ENCODE results near the gene GJB4. TPM values are rescaled to one million over a fixed set of nuclear protein-coding genes. Genes with fewer than 3 reads are reported as not detected.
"Not testable (repeated sequence)": the region's sequence is repeated elsewhere in the genome, so short reads cannot be mapped to it uniquely, and the experiment has no call there.

Gene GJB4
- total RNA-seq, 1 donor from 2014 or later, result not detected

DNA sequence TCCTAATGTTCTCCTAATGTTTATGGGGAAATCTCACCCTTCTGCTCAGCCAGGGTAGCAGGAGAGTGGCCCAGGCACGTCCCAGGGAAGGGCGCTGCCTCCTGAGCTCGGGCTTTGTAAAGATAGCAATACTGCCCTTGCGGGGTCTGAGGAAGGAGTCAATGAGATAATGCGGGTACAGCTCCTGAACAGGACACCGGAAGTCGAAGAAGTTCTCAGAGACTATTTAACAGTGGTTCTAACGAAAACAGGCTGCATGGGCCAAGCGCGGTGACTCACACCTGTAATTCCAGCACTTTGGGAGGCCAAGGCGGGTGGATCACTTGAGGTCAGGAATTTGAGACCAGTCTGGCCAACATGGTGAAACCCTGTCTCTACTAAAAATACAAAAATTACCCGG lies 22.3 kb upstream of the GJB4 start:
- H3K36me3 Mint-ChIP-seq (ENCODE audit: low read depth); H3K27ac Mint-ChIP-seq; DNase-seq (ENCODE audit: low spot score); H3K27me3 Mint-ChIP-seq (ENCODE audit: low read depth); H3K4me1 Mint-ChIP-seq (ENCODE audit: low read depth); intact Hi-C loops (cut with micrococcal nuclease); H3K9me3 Mint-ChIP-seq; H3K4me3 Mint-ChIP-seq (ENCODE audit: low read depth): not testable (repeated sequence)

DNA sequence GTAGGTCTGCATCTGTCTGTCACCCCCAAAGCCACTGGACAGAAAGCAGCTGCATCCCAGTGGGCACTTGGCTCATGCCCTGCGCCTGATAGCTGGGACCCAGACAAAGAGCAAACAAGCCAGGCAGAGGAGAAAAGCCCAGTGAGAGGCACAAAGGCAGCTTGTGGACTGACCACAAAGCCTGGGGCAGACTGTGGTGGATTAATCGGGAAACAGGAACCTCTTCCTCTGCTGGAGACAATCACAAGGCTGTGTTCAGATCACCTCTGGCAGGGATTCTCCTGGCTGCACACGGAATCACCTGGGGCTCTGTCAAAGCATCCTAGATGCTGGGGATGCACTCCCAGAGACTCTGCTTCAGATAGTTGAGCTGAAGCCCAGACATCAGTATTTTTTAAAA lies 19.9 kb upstream of the GJB4 start:
- H3K4me3 Mint-ChIP-seq (ENCODE audit: low read depth), result no peak overlapping the region
- H3K27me3 Mint-ChIP-seq (ENCODE audit: low read depth), result peaks cover 6% of the 10 kb centered on the region
- H3K9me3 Mint-ChIP-seq, result no peaks in the 10 kb centered on the region
- H3K36me3 Mint-ChIP-seq (ENCODE audit: low read depth), result no peaks in the 10 kb centered on the region
- no peak for DNase-seq (ENCODE audit: low spot score)
- intact Hi-C loops (cut with micrococcal nuclease), result loop anchor here (5.0 kb wide), 1 partner anchor 277 kb away; no protein-coding TSS in a partner anchor
- H3K4me1 Mint-ChIP-seq (ENCODE audit: low read depth), result no peaks in the 10 kb centered on the region
- no peak overlapping the region for H3K27ac Mint-ChIP-seq

DNA sequence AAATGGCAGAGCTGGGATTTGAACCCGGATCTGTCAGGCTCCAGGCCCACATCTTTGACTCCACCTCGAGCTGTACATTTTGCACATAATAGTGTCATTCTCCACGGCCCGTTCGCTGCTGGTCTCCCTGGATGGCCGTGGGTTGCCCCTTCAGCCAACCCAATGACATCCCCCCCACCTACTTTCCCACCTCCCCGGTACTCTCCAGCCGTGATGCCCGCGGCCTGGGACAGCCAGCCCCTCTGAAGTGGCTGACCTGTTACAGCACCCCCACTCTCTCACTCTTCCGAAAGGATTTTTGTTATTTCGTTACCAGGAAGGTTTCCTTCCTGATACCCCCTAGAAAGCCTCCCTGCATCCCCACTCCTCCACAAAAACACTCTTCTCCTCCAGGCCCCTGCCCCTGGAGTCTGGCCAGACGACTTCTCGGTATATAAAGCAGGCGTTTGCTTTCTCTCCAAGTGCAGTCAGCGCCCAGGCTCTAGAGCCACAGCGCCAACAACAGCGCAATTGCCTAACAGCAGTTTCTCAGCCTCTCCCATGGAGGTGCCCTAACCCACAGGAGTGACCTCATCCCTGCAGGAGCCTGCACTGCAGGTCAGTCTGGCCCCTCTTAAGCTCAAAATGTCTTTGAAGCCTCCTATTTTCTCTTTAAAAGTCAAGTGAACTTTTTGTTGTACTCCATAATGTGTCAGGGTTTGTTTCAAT lies 19.2 kb upstream of the GJB4 start:
- H3K27me3 Mint-ChIP-seq (ENCODE audit: low read depth), result peaks cover 6% of the 10 kb centered on the region
- no peak overlapping the region for H3K4me3 Mint-ChIP-seq (ENCODE audit: low read depth)
- no peaks in the 10 kb centered on the region for H3K9me3 Mint-ChIP-seq
- intact Hi-C loops (cut with micrococcal nuclease), result loop anchor here (5.0 kb wide), 1 partner anchor 278 kb away; no protein-coding TSS in a partner anchor
- H3K27ac Mint-ChIP-seq, result no peak overlapping the region
- DNase-seq (ENCODE audit: low spot score), result no peak
- no peaks in the 10 kb centered on the region for H3K4me1 Mint-ChIP-seq (ENCODE audit: low read depth)
- no peaks in the 10 kb centered on the region for H3K36me3 Mint-ChIP-seq (ENCODE audit: low read depth)

DNA sequence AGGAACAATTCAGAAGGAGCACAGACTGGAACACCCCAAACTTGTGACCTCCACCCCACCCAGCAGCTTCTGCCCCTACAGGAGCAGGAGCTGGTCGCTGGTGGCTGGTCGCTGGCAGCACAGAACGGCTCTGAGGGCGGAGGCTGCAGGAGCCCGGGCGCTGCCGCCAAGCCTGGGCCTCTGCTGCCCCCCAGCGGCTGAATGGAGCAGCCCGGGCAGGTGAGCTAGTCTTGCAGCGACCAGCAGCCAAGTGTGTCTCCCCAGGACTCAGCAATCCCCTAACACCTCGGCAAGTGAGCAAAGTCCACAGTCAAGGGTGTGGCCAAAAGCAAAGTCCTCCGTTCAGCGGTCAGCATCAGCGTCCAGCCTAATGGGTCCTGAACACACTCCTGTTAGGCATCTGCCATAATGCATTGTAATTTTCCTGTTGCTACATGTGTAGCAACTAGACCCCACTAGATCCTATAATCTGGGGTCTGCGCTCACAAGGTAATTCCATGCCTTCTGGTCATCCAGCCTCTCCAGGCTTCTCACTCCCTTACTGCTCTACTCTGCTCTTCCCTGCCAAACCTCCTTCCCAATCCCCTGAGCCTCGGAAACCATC lies 16.8 kb upstream of the GJB4 start:
- no peaks in the 10 kb centered on the region for H3K4me1 Mint-ChIP-seq (ENCODE audit: low read depth)
- H3K27ac Mint-ChIP-seq, result no peak overlapping the region
- no peaks in the 10 kb centered on the region for H3K36me3 Mint-ChIP-seq (ENCODE audit: low read depth)
- peaks cover 6% of the 10 kb centered on the region for H3K27me3 Mint-ChIP-seq (ENCODE audit: low read depth)
- intact Hi-C loops (cut with micrococcal nuclease), result loop anchor here (5.0 kb wide), 1 partner anchor 280 kb away; no protein-coding TSS in a partner anchor
- peak; percentile 61 for DNase-seq (ENCODE audit: low spot score)
- no peak overlapping the region for H3K4me3 Mint-ChIP-seq (ENCODE audit: low read depth)
- H3K9me3 Mint-ChIP-seq, result no peaks in the 10 kb centered on the region

DNA sequence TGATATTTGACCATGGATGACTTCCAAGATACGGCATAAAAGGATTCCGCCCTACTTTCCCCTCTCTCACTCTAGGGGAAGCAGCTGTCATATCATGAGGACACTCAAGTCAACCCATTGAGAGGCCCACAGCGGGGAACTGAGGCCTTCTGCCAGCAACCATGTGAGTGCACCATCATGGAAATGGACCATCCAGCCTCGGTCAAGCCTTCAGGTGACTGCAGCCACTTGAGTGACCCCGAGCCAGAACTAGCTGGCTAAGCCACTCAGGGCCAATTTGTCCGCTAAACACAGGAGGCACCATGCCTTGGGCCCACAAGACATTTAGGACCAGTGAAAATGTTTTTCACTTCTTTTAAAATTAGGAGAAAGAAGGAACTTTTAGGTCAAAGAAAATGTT lies 15.8 kb upstream of the GJB4 start:
- intact Hi-C loops (cut with micrococcal nuclease), result loop anchor here (5.0 kb wide), 1 partner anchor 281 kb away; no protein-coding TSS in a partner anchor
- no peak overlapping the region for H3K27ac Mint-ChIP-seq
- no peaks in the 10 kb centered on the region for H3K9me3 Mint-ChIP-seq

DNA sequence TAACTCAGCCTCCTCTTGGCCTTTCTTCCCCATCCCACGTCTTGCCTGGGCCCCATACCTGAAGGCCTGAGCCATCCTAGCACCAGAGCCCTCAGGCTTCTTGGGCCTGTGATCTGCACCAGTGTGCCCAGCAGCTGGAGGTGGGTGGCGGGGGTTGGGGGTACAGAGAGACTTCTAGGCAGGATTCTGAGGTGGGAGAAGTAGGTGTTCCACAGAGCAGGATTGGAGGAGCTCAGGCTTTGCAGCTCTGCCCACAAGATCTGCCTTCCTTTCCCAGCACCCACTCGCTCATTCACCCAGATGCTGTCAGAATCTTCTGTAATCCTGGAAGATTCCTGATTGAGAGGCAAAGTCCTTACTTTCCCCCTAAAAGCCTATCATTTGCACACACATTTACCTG lies 14.7 kb upstream of the GJB4 start:
- H3K36me3 Mint-ChIP-seq (ENCODE audit: low read depth), result no peaks in the 10 kb centered on the region
- intact Hi-C loops (cut with micrococcal nuclease), result loop anchor here (5.0 kb wide), 1 partner anchor 283 kb away; no protein-coding TSS in a partner anchor
- peaks cover 6% of the 10 kb centered on the region for H3K27me3 Mint-ChIP-seq (ENCODE audit: low read depth)
- H3K4me3 Mint-ChIP-seq (ENCODE audit: low read depth), result no peak overlapping the region
- no peaks in the 10 kb centered on the region for H3K4me1 Mint-ChIP-seq (ENCODE audit: low read depth)
- no peak overlapping the region for H3K27ac Mint-ChIP-seq
- no peaks in the 10 kb centered on the region for H3K9me3 Mint-ChIP-seq
- no peak for DNase-seq (ENCODE audit: low spot score)

More for the DNA sequence above, 15.8 kb upstream of the GJB4 start:
- Mint-ChIP-seq H3K4me3 (ENCODE audit: low read depth) (no peak overlapping the region), H3K4me1 (ENCODE audit: low read depth) (no peaks in the 10 kb centered on the region), H3K27me3 (ENCODE audit: low read depth) (peaks cover 6% of the 10 kb centered on the region), H3K36me3 (ENCODE audit: low read depth) (no peaks in the 10 kb centered on the region)
- DNase-seq (ENCODE audit: low spot score), result no peak

DNA sequence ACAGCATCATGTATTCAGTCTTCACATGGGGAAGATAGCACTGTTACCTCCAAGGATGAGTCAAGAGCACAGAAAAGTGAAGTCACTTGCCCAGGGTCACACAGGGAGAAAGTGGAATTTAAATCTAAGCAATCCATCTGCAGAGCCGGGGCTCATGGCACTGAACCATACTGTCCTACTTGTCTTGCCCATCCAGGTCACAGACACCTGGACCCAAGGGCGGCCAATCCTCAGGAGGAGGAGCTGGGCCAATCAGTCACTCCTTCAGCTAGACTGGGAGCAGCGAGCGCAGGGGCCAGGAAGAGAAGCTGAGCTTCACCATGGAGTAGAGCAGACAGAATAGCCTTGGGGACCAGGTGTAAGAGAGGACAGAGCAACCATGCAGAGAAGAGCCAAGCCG lies 13.9 kb upstream of the GJB4 start:
- H3K9me3 Mint-ChIP-seq, result no peaks in the 10 kb centered on the region
- intact Hi-C loops (cut with micrococcal nuclease), result no loop called here
- peaks cover 3% of the 10 kb centered on the region for H3K27me3 Mint-ChIP-seq (ENCODE audit: low read depth)
- H3K4me1 Mint-ChIP-seq (ENCODE audit: low read depth), result no peaks in the 10 kb centered on the region
- no peak for DNase-seq (ENCODE audit: low spot score)
- H3K36me3 Mint-ChIP-seq (ENCODE audit: low read depth), result no peaks in the 10 kb centered on the region
- H3K27ac Mint-ChIP-seq, result no peak overlapping the region
- no peak overlapping the region for H3K4me3 Mint-ChIP-seq (ENCODE audit: low read depth)

DNA sequence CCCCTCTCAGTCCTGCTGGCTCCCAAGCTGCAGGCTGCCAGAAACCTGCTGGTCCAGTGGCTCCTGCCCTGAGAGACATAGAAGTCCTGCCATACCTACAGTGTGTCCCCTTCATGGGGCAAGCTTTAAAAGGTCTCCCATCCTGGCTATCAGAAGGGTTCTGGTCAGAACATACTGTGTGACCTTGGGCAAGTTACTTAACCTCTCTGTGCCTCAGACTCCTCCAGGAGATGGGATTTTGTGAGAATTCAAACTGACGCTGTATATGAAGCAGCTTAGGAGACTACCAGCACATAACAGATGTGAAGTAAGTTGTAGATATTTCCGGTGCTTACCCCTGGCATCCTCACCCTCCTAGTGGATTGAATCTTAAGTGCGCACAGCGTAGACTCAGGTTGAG lies 13.4 kb upstream of the GJB4 start:
- no peak for DNase-seq (ENCODE audit: low spot score)
- peaks cover 3% of the 10 kb centered on the region for H3K27me3 Mint-ChIP-seq (ENCODE audit: low read depth)
- intact Hi-C loops (cut with micrococcal nuclease), result no loop called here
- H3K9me3 Mint-ChIP-seq, result no peaks in the 10 kb centered on the region
- H3K4me3 Mint-ChIP-seq (ENCODE audit: low read depth), result no peak overlapping the region
- no peaks in the 10 kb centered on the region for H3K4me1 Mint-ChIP-seq (ENCODE audit: low read depth)
- H3K36me3 Mint-ChIP-seq (ENCODE audit: low read depth), result no peaks in the 10 kb centered on the region
- no peak overlapping the region for H3K27ac Mint-ChIP-seq

DNA sequence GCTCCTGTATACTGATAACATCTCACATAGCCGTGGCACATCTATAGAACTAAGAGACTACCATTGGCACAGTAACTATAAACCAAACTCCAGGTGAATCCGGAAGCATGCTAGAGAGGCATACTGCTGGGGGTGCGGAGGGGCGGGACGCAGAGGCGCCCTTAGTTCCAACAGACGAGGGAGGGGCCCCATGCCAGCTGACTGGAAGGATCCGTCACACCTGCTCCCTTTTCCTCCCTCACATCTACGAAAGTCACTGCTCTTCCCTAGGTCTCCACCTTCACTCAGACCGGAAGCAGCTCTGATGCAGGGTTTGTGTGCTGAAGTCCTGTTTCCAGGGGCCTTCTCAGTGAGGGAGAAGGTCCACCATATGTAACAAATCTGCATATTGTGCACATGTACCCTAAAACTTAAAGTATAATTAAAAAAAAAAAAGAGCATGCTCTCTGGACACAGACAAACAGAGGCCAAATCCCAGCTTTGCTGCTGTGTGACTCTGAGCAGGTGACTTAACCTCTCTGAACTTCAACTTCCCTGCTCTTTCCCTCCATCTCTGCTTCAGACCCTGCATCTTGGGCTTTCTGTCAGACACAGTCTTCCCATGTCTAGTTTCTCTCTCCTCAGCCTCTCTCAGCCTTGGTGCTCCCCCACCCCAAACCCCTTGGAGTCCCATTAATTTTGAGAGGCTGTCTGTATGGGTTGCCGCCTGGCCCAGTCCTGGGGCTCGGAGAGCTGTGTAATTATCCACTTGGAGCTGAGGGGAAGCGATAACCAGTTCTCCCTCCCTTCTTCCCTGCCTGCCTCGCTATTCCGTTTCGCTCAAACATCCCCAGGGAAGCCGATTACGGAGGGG lies 12.5 kb upstream of the GJB4 start:
- Mint-ChIP-seq H3K27ac (no peak overlapping the region), H3K9me3 (no peaks in the 10 kb centered on the region), H3K36me3 (ENCODE audit: low read depth) (no peaks in the 10 kb centered on the region), H3K27me3 (ENCODE audit: low read depth) (peaks cover 3% of the 10 kb centered on the region), H3K4me1 (ENCODE audit: low read depth) (no peaks in the 10 kb centered on the region), H3K4me3 (ENCODE audit: low read depth) (no peak overlapping the region)
- no peak for DNase-seq (ENCODE audit: low spot score)
- intact Hi-C loops (cut with micrococcal nuclease), result no loop called here

DNA sequence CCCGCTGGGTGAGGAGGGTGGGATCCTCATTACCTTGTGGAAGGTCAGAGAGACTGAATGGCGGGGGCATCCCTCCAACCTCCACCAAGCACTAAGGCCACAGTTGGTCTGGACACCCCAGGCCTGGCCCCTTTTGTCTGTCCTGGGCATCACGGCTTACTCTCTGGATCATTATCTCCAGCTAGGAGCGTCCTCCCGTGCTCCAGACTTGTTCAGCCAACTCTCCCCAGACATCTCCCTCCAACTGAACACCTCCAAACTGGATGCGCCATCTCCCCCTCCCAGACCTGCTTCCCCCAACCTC lies 11.9 kb upstream of the GJB4 start:
- no peak overlapping the region for H3K4me3 Mint-ChIP-seq (ENCODE audit: low read depth)
- no peaks in the 10 kb centered on the region for H3K9me3 Mint-ChIP-seq
- intact Hi-C loops (cut with micrococcal nuclease), result no loop called here
- H3K36me3 Mint-ChIP-seq (ENCODE audit: low read depth), result no peaks in the 10 kb centered on the region
- H3K27ac Mint-ChIP-seq, result no peak overlapping the region
- no peak for DNase-seq (ENCODE audit: low spot score)
- H3K4me1 Mint-ChIP-seq (ENCODE audit: low read depth), result no peaks in the 10 kb centered on the region
- H3K27me3 Mint-ChIP-seq (ENCODE audit: low read depth), result no peaks in the 10 kb centered on the region

DNA sequence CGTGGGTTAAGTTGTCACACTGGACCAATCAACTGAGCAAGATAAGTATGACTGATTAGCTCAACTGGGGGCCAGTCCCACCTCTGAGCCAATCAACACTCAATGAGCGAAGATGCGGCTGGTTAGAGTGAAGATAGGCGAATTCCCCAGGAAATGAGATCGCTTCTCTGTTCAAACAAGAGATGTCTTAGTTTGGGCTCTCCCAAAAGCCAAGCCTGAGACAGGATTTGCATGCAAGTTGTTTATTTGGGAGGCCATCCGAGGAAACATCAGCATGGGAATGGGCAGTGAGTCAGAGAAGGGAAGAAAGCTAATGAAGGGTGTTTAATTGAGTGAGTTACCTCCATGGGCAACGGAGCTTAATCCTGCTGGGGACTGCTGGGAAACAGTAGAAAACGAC lies 9.5 kb upstream of the GJB4 start:
- DNase-seq (ENCODE audit: low spot score), result no peak

DNA sequence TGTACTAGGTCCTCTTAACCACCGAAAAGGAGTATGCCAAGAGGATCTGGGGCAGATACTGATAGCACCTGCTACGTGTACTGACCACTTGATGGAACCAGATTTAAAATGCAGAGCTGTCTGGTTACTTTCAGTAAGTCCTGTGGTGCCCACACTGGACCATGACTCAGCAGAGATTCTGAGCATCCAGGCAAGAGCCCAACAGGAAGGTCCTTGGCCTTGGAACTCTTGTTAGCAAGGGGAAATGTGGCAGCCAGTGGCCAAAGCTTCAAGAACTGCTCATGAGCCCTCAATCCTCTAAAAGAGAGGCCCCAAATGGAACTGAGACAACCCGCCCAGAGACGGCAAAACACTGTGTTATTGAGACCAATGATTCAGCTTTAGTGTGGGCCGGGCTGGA lies 8.9 kb upstream of the GJB4 start:
- no peak for DNase-seq (ENCODE audit: low spot score)
- Mint-ChIP-seq H3K27me3 (ENCODE audit: low read depth) (peaks cover 3% of the 10 kb centered on the region), H3K27ac (no peak overlapping the region), H3K4me3 (ENCODE audit: low read depth) (no peak overlapping the region), H3K36me3 (ENCODE audit: low read depth) (no peaks in the 10 kb centered on the region), H3K4me1 (ENCODE audit: low read depth) (no peaks in the 10 kb centered on the region), H3K9me3 (no peaks in the 10 kb centered on the region)
- intact Hi-C loops (cut with micrococcal nuclease), result no loop called here

More for the DNA sequence above, 9.5 kb upstream of the GJB4 start:
- Mint-ChIP-seq H3K27ac (no peak overlapping the region), H3K9me3 (no peaks in the 10 kb centered on the region), H3K27me3 (ENCODE audit: low read depth) (peaks cover 3% of the 10 kb centered on the region), H3K36me3 (ENCODE audit: low read depth) (no peaks in the 10 kb centered on the region), H3K4me3 (ENCODE audit: low read depth) (no peak overlapping the region), H3K4me1 (ENCODE audit: low read depth) (no peaks in the 10 kb centered on the region)
- intact Hi-C loops (cut with micrococcal nuclease), result no loop called here

DNA sequence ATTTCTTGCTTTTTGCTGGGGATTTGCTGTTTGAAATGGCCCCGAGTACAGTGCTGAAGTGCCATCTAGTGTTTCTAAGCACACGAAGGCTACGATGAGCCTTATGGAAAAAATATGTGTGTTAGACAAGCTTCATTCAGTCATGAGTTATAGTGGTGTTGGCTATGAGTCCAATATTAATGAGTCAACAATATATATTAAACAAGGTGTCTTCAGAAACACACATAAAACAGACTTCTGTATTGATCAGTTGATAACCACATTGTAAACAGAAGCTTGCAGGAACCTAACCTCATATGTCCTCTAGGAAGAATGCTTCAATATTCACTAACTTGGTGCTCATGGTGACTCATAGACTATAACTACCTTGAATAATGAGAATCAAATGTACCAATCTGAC lies 6.4 kb upstream of the GJB4 start:
- intact Hi-C loops (cut with micrococcal nuclease), result no loop called here
- Mint-ChIP-seq H3K4me1 (ENCODE audit: low read depth) (no peaks in the 10 kb centered on the region), H3K4me3 (ENCODE audit: low read depth) (no peak overlapping the region), H3K9me3 (no peaks in the 10 kb centered on the region), H3K36me3 (ENCODE audit: low read depth) (no peaks in the 10 kb centered on the region), H3K27me3 (ENCODE audit: low read depth) (peaks cover 3% of the 10 kb centered on the region), H3K27ac (no peak overlapping the region)
- DNase-seq (ENCODE audit: low spot score), result no peak

Data from activated T-helper 2 cell treated with anti-CD3 and anti-CD28 coated beads, Interferon-gamma antibody, Interleukin-2, Interleukin-4, amounts not matched to agents 10 μg/mL and 5 μg/mL and 100 μg/mL, durations not matched to agents 14 hours and 24 hours and 36 hours (primary cell).